Renal cortex interstitium (tissue), 3 donors: Measurements from ENCODE around the gene CDC37. TPM values are rescaled to one million over a fixed set of nuclear protein-coding genes. Genes with fewer than 3 reads are reported as not detected.

Experiments used
- polyA plus RNA-seq, 3 donors: library from polyadenylated mRNA; unstranded; fragments of 120-200 nt; gene quantifications; one replicate each; pipeline ENCODE4 v1.2.1, GENCODE V29; 2013; ENCODE audit not compliant: insufficient read length in 3 of 3

CDC37 gene
- polyA plus RNA-seq, 3 donors = 132 to 185 (median 178) TPM

Other genes starting within 250 kb of the CDC37 start
- 100 to 1,000 TPM; 103 to 131 (median 113) TPM for gene DNMT1, start 208.6 kb downstream of the CDC37 start, polyA plus RNA-seq
- 10 to 100 TPM; 10.2 to 13.0 (median 12.2) TPM for gene S1PR2, start 172.2 kb downstream of the CDC37 start, polyA plus RNA-seq
- 10 to 100 TPM; 32.0 to 51.4 (median 50.5) TPM for gene MRPL4, start 151.3 kb downstream of the CDC37 start, polyA plus RNA-seq
- gene ICAM1, start 132.4 kb downstream of the CDC37 start, polyA plus RNA-seq = 1 to 10 TPM; 5.3 to 6.7 (median 6.7) TPM
- gene ICAM4, start 116.6 kb downstream of the CDC37 start, polyA plus RNA-seq = under 1 TPM; 0.22 to 0.44 (median 0.24) TPM
- gene ICAM5, start 113.6 kb downstream of the CDC37 start, polyA plus RNA-seq = under 1 TPM; 0.12 to 0.42 (median 0.24) TPM
- 1 to 10 TPM; 5.6 to 9.7 (median 6.3) TPM for gene ZGLP1, start 93.7 kb downstream of the CDC37 start, polyA plus RNA-seq
- gene FDX2, start 87.5 kb downstream of the CDC37 start, polyA plus RNA-seq = 10 to 100 TPM; 14.5 to 23.3 (median 20.6) TPM
- gene RAVER1, start 70.0 kb downstream of the CDC37 start, polyA plus RNA-seq = 10 to 100 TPM; 21.0 to 38.9 (median 37.3) TPM
- 10 to 100 TPM in 1 of 3 donors, 1 to 10 TPM in 2; 8.2 to 10.4 (median 10.0) TPM for gene ICAM3, start 63.9 kb downstream of the CDC37 start, polyA plus RNA-seq
- 100 to 1,000 TPM; 101 to 151 (median 123) TPM for gene TYK2, start 23.0 kb downstream of the CDC37 start, polyA plus RNA-seq
- 1 to 10 TPM; 1.9 to 5.1 (median 2.1) TPM for gene PDE4A, start 17.0 kb upstream of the CDC37 start, polyA plus RNA-seq
- gene KEAP1, start 99.8 kb upstream of the CDC37 start, polyA plus RNA-seq = 10 to 100 TPM; 56.6 to 89.6 (median 75.2) TPM
- gene S1PR5, start 113.9 kb upstream of the CDC37 start, polyA plus RNA-seq = 1 to 10 TPM in 2 of 3 donors, under 1 TPM in 1; 0.78 to 1.5 (median 1.2) TPM
- 10 to 100 TPM; 24.2 to 33.0 (median 30.4) TPM for gene ATG4D, start 140.4 kb upstream of the CDC37 start, polyA plus RNA-seq
- gene KRI1, start 162.5 kb upstream of the CDC37 start, polyA plus RNA-seq = 10 to 100 TPM; 33.8 to 36.7 (median 34.4) TPM
- 10 to 100 TPM in 2 of 3 donors, 1 to 10 TPM in 1; 7.9 to 12.5 (median 10.7) TPM for gene CDKN2D, start 165.4 kb upstream of the CDC37 start, polyA plus RNA-seq
- 10 to 100 TPM; 34.9 to 55.7 (median 38.7) TPM for gene AP1M2, start 183.8 kb upstream of the CDC37 start, polyA plus RNA-seq
- gene SLC44A2, start 222.0 kb upstream of the CDC37 start, polyA plus RNA-seq = 100 to 1,000 TPM; 175 to 191 (median 187) TPM